HG02759 (cell line): ENCODE data around the gene LPCAT1.
"Not testable (repeated sequence)": the region's sequence is repeated elsewhere in the genome, so short reads cannot be mapped to it uniquely, and the experiment has no call there.

Experiments used
- ATAC-seq: cut with Tn5 transposase; IDR thresholded peaks from one replicate; pipeline ENCODE4 v1.9.1; 2021; ENCODE audit warnings: mild to moderate bottlenecking, moderate library complexity; ENCODE audit not compliant: unreplicated experiment

The LPCAT1 gene

GRCh38 chr5:1481266-1481958 lies 42.3 kb downstream of the LPCAT1 start:
- no peak for ATAC-seq

GRCh38 chr5:1480806-1481205 lies 43.0 kb downstream of the LPCAT1 start:
- ATAC-seq = no peak

- no peak for ATAC-seq
Measured at GRCh38 chr5:1480217-1480616, 43.5 kb downstream of the LPCAT1 start.

- no peak for ATAC-seq
Measured at GRCh38 chr5:1479581-1480188, 44.1 kb downstream of the LPCAT1 start.

- ATAC-seq = no peak
Measured at GRCh38 chr5:1479066-1479465, 44.7 kb downstream of the LPCAT1 start.

- no peak for ATAC-seq
Measured at GRCh38 chr5:1478271-1479035, 45.3 kb downstream of the LPCAT1 start.

GRCh38 chr5:1477341-1477740 lies 46.4 kb downstream of the LPCAT1 start:
- ATAC-seq = no peak

GRCh38 chr5:1476967-1477310 lies 46.8 kb downstream of the LPCAT1 start:
- no peak for ATAC-seq

GRCh38 chr5:1476181-1476966 lies 47.4 kb downstream of the LPCAT1 start:
- ATAC-seq = no peak

GRCh38 chr5:1475544-1475900 lies 48.2 kb downstream of the LPCAT1 start:
- not testable (repeated sequence) for ATAC-seq

GRCh38 chr5:1474866-1475543 lies 48.8 kb downstream of the LPCAT1 start:
- ATAC-seq = no peak

- no peak for ATAC-seq
Measured at GRCh38 chr5:1474183-1474839, 49.4 kb downstream of the LPCAT1 start.

- ATAC-seq = no peak
Measured at GRCh38 chr5:1473746-1474145, 50.0 kb downstream of the LPCAT1 start.

GRCh38 chr5:1472964-1473628 lies 50.7 kb downstream of the LPCAT1 start:
- no peak for ATAC-seq

GRCh38 chr5:1471997-1472963 lies 51.5 kb downstream of the LPCAT1 start:
- no peak for ATAC-seq

GRCh38 chr5:1471240-1471853 lies 52.4 kb downstream of the LPCAT1 start:
- no peak for ATAC-seq

- ATAC-seq = no peak
Measured at GRCh38 chr5:1470762-1471211, 53.0 kb downstream of the LPCAT1 start.
